Measurements from ENCODE around the gene LRRC4B. TPM values are rescaled to one million over a fixed set of nuclear protein-coding genes. Genes with fewer than 3 reads are reported as not detected.

The LRRC4B gene
- total and polyA plus RNA-seq, 2 of the 8 experiments (the other 6 are each of a cell fraction or from before 2014, with no cell fraction given): 13.4 to 21.2 TPM

- TF ChIP-seq HDAC2 (IDR thresholded peaks at IDR 0.05; ENCODE audit: borderline replicate concordance in 1 of 2, low read depth in 2 of 2, low read length in 2 of 2): peak in 1 of 2 experiments; percentile 51; a peak in 1 of 4 replicates
- TF ChIP-seq, protein P1, sequence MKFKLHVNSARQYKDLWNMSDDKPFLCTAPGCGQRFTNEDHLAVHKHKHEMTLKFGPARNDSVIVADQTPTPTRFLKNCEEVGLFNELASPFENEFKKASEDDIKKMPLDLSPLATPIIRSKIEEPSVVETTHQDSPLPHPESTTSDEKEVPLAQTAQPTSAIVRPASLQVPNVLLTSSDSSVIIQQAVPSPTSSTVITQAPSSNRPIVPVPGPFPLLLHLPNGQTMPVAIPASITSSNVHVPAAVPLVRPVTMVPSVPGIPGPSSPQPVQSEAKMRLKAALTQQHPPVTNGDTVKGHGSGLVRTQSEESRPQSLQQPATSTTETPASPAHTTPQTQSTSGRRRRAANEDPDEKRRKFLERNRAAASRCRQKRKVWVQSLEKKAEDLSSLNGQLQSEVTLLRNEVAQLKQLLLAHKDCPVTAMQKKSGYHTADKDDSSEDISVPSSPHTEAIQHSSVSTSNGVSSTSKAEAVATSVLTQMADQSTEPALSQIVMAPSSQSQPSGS (IDR thresholded peaks at IDR 0.05; ENCODE audit: low read length): no peak
- TF ChIP-seq YY1 (IDR thresholded peaks at IDR 0.05; ENCODE audit: low read depth, low read length): peak; percentile 87
- peak; percentile 60; the same call in 1 of the 2 replicates for TF ChIP-seq MAX (IDR thresholded peaks at IDR 0.05)
- no peak for TF ChIP-seq EGR1 (IDR thresholded peaks at IDR 0.05; ENCODE audit: borderline replicate concordance, low read depth, low read length)
- TF ChIP-seq RBBP5 (IDR thresholded peaks at IDR 0.05; ENCODE audit: borderline replicate concordance, low read depth, low read length): no peak
- peak; percentile 78; the same call in 1 of the 2 replicates for TF ChIP-seq RXRA (IDR thresholded peaks at IDR 0.05; ENCODE audit: insufficient read depth, low read depth, low read length)
- no peak for TF ChIP-seq TAF7 (optimal IDR thresholded peaks at IDR 0.05; ENCODE audit: borderline replicate concordance, low read depth, low read length)
- no peak for TF ChIP-seq CTBP2 (IDR thresholded peaks at IDR 0.05; ENCODE audit: borderline replicate concordance, insufficient read depth, insufficient read length, low read length)
- TF ChIP-seq TAF1 (IDR thresholded peaks at IDR 0.05; ENCODE audit: low read depth, low read length): no peak
- peak; percentile 44 for TF ChIP-seq NANOG (IDR thresholded peaks at IDR 0.05; ENCODE audit: insufficient read depth, low read depth, low read length, poor library complexity, severe bottlenecking)
- TF ChIP-seq SUZ12 (IDR thresholded peaks at IDR 0.05; ENCODE audit: low read length): no peak
- peak; percentile 57; the same call in 1 of the 2 replicates for TF ChIP-seq CREB1 (IDR thresholded peaks at IDR 0.05)
- peak in 1 of 2 experiments; percentile 16; a peak in 1 of 3 replicates for TF ChIP-seq EP300 (IDR thresholded peaks at IDR 0.05; ENCODE audit: borderline replicate concordance in 1 of 2, low read depth in 2 of 2, low read length in 2 of 2)
- no peak for TF ChIP-seq BCL11A (IDR thresholded peaks at IDR 0.05; ENCODE audit: low read depth in 2 of 2, low read length in 2 of 2)
- peak in 1 of 2 experiments; percentile 58; a peak in 1 of 4 replicates for TF ChIP-seq SIN3A (conservative IDR thresholded peaks at IDR 0.05 in 1 of 2, IDR thresholded peaks at IDR 0.05 in 1 of 2; ENCODE audit: low read depth in 1 of 2, low read length in 2 of 2)
- no peak for TF ChIP-seq MAFK (IDR thresholded peaks at IDR 0.05; ENCODE audit: low read depth, low read length)
- no peak for TF ChIP-seq CBX5 (IDR thresholded peaks at IDR 0.05; ENCODE audit: low read depth, low read length)
- TF ChIP-seq CHD2 (IDR thresholded peaks at IDR 0.05; ENCODE audit: low read length): peak; percentile 66
- no peak for TF ChIP-seq TBP (IDR thresholded peaks at IDR 0.05; ENCODE audit: low read depth, low read length)
Measured at GRCh38 chr19:50537769-50538230, 30.4 kb downstream of the LRRC4B start (continued).
